ENCODE data around the gene LTF. TPM values are rescaled to one million over a fixed set of nuclear protein-coding genes. Genes with fewer than 3 reads are reported as not detected.

The LTF gene
- total RNA-seq, 1 donor from 2014 or later, result not detected

GRCh38 chr3:46400000-46400734 is 64.5 kb downstream of the LTF start:
- H3K9me3 Mint-ChIP-seq (ENCODE audit: unreplicated experiment), result no peaks in the 10 kb centered on the region
- no peaks in the 10 kb centered on the region for H3K36me3 Mint-ChIP-seq (ENCODE audit: unreplicated experiment)
- TF ChIP-seq CTCF (IDR thresholded peaks at IDR 0.05; ENCODE audit: partially characterized antibody, unreplicated experiment), result no peak
- no peaks in the 10 kb centered on the region for H3K27me3 Mint-ChIP-seq (ENCODE audit: unreplicated experiment)
- no peak overlapping the region for H3K4me3 Mint-ChIP-seq (ENCODE audit: unreplicated experiment)
- no peak overlapping the region for H3K27ac Mint-ChIP-seq (ENCODE audit: unreplicated experiment)
- no peak for DNase-seq
- no peaks in the 10 kb centered on the region for H3K4me1 Mint-ChIP-seq (ENCODE audit: low read depth, unreplicated experiment)

GRCh38 chr3:46399557-46399956 is 65.1 kb downstream of the LTF start:
- no peaks in the 10 kb centered on the region for H3K9me3 Mint-ChIP-seq (ENCODE audit: unreplicated experiment)
- H3K27ac Mint-ChIP-seq (ENCODE audit: unreplicated experiment), result no peak overlapping the region
- H3K4me1 Mint-ChIP-seq (ENCODE audit: low read depth, unreplicated experiment), result no peaks in the 10 kb centered on the region
- no peak for DNase-seq
- H3K4me3 Mint-ChIP-seq (ENCODE audit: unreplicated experiment), result no peak overlapping the region
- H3K27me3 Mint-ChIP-seq (ENCODE audit: unreplicated experiment), result no peaks in the 10 kb centered on the region
- TF ChIP-seq CTCF (IDR thresholded peaks at IDR 0.05; ENCODE audit: partially characterized antibody, unreplicated experiment), result no peak
- no peaks in the 10 kb centered on the region for H3K36me3 Mint-ChIP-seq (ENCODE audit: unreplicated experiment)

GRCh38 chr3:46399098-46399497 is 65.6 kb downstream of the LTF start:
- TF ChIP-seq CTCF (IDR thresholded peaks at IDR 0.05; ENCODE audit: partially characterized antibody, unreplicated experiment), result no peak
- Mint-ChIP-seq H3K36me3 (ENCODE audit: unreplicated experiment) (no peaks in the 10 kb centered on the region), H3K27me3 (ENCODE audit: unreplicated experiment) (no peaks in the 10 kb centered on the region), H3K9me3 (ENCODE audit: unreplicated experiment) (no peaks in the 10 kb centered on the region), H3K27ac (ENCODE audit: unreplicated experiment) (no peak overlapping the region), H3K4me1 (ENCODE audit: low read depth, unreplicated experiment) (no peaks in the 10 kb centered on the region), H3K4me3 (ENCODE audit: unreplicated experiment) (no peak overlapping the region)
- no peak for DNase-seq

- no peak for TF ChIP-seq CTCF (IDR thresholded peaks at IDR 0.05; ENCODE audit: partially characterized antibody, unreplicated experiment)
- H3K27me3 Mint-ChIP-seq (ENCODE audit: unreplicated experiment), result no peaks in the 10 kb centered on the region
- H3K27ac Mint-ChIP-seq (ENCODE audit: unreplicated experiment), result no peak overlapping the region
- H3K4me3 Mint-ChIP-seq (ENCODE audit: unreplicated experiment), result no peak overlapping the region
- no peak for DNase-seq
- no peaks in the 10 kb centered on the region for H3K4me1 Mint-ChIP-seq (ENCODE audit: low read depth, unreplicated experiment)
- H3K9me3 Mint-ChIP-seq (ENCODE audit: unreplicated experiment), result peaks cover 2% of the 10 kb centered on the region
- no peaks in the 10 kb centered on the region for H3K36me3 Mint-ChIP-seq (ENCODE audit: unreplicated experiment)
Measured at GRCh38 chr3:46398186-46398955, 66.3 kb downstream of the LTF start.

GRCh38 chr3:46397111-46397510 is 67.6 kb downstream of the LTF start:
- no peak for DNase-seq
- Mint-ChIP-seq H3K27me3 (ENCODE audit: unreplicated experiment) (peaks cover 2% of the 10 kb centered on the region), H3K36me3 (ENCODE audit: unreplicated experiment) (no peaks in the 10 kb centered on the region), H3K9me3 (ENCODE audit: unreplicated experiment) (peaks cover 2% of the 10 kb centered on the region), H3K27ac (ENCODE audit: unreplicated experiment) (no peak overlapping the region), H3K4me3 (ENCODE audit: unreplicated experiment) (no peak overlapping the region), H3K4me1 (ENCODE audit: low read depth, unreplicated experiment) (no peaks in the 10 kb centered on the region)
- no peak for TF ChIP-seq CTCF (IDR thresholded peaks at IDR 0.05; ENCODE audit: partially characterized antibody, unreplicated experiment)

All from glutamatergic neuron (in vitro differentiated cells).